ENCODE data around the gene FADS1. TPM values are rescaled to one million over a fixed set of nuclear protein-coding genes. Genes with fewer than 3 reads are reported as not detected.

The FADS1 gene
- total RNA-seq, 1 donor from 2014 or later = 94.7 TPM

DNA sequence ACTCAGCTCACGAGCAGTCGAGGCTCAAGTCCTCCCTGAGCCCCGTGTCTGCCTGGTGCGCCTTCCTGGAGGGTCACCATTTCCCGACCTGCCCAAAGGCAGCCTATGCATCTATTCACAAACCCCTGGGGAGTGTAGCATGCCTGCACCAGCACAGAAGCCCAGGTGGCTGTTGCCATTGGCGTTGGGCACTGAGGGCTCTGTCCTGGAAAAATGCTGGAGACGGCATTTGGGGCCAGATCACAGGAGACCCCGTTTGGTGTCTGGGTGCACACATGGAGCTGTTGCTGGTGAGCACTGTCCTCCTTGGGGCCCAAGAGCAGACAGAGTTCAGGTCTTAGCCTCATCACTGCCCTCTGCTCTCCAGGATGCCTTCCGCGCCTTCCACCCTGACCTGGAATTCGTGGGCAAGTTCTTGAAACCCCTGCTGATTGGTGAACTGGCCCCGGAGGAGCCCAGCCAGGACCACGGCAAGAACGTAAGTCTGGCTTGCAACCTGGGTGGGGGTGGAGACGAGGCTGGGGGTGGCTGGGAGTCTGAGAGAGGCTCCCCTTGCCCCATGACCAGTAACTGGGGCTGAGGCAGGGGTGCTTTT, 20.7 kb upstream of the FADS1 start:
- Mint-ChIP-seq H3K27ac (peak overlapping the region; percentile 8), H3K36me3 (ENCODE audit: low read depth) (peaks cover 57% of the 10 kb centered on the region), H3K4me3 (no peak overlapping the region), H3K4me1 (peaks cover 46% of the 10 kb centered on the region), H3K27me3 (no peaks in the 10 kb centered on the region), H3K9me3 (no peaks in the 10 kb centered on the region)
- intact Hi-C loops (cut with micrococcal nuclease) = no loop called here
- DNase-seq = no peak

DNA sequence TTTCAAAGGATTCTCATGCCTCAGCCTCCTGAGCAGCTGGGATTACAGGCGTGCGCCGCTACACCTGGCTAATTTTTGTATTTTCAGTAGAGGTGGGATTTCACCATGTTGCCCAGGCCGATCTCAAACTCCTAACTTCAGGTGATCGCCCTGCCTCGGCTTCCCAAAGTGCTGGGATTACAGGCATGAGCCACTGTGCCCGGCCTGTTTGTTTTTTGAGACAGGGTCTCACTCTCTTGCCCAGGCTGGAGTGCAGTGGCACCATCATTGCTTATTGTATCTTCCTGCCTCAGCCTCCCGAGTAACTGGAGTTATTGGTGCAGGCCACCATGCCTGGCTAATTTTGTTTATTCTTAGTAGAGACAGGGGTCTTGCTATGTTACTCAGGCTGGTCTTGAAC, 19.4 kb upstream of the FADS1 start:
- intact Hi-C loops (cut with micrococcal nuclease) = no loop called here
- peaks cover 55% of the 10 kb centered on the region for H3K4me1 Mint-ChIP-seq
- peak overlapping the region; percentile 79 for H3K27ac Mint-ChIP-seq
- no peaks in the 10 kb centered on the region for H3K27me3 Mint-ChIP-seq
- no peaks in the 10 kb centered on the region for H3K9me3 Mint-ChIP-seq
- peak overlapping the region; percentile 21 for H3K4me3 Mint-ChIP-seq
- peaks cover 44% of the 10 kb centered on the region for H3K36me3 Mint-ChIP-seq (ENCODE audit: low read depth)
- DNase-seq = no peak

DNA sequence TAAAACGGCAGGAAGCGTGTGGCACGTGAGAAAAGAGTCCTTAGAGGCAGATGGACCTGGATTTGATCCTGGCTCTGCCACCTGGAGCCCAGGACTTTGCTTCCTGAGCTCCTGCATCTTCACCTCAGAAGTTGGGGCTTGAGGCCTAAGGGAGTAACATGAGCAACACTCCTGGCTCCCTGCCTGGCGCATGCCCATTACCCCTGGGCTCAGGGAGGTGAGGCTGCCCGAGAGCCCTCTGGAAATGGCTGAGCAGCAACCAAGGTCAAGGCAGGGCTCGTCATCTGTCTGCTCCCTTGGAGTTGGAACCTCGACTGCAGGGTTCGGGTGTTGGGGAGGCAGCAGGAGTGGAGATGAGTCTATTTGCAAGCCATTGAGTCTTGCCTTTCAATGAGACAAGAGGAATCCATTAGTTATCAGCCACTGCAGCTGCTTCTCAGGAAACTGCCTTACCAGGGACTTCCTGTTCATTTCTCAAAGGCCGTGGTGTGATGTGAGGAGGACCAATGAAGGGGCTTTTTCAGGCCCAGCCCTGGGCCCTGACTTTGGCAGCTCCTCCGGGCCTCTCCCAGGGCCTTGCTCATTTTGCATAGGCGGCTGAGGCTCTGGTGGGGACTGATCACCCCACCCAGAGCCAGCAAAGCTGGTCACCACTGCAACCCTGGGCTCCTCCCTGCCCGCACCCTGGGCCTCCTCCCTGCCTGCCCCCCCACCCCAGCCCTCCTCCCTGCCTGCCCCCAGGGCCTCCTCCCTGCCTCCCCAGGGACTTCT, 17.7 kb upstream of the FADS1 start:
- H3K36me3 Mint-ChIP-seq (ENCODE audit: low read depth) = peaks cover 38% of the 10 kb centered on the region

DNA sequence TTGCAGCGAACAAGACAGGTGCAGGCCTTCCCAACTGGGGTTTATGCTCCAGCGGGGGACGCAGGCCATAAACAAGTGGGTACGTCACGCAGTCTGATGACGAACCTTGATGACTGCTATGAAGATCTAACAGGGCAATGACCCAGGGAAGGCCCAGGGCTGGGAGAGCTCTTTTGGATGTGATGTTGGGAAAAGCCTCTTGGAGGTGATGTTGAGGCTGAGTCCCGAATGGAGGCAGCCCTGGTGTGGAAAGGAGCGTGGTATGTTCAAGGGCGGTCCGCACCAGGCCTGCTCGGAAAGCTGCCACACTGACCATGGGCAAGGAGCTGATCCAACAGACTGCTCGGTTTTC, 17.1 kb upstream of the FADS1 start:
- no peak for DNase-seq
- no peaks in the 10 kb centered on the region for H3K27me3 Mint-ChIP-seq
- peak overlapping the region; percentile 71 for H3K4me3 Mint-ChIP-seq
- intact Hi-C loops (cut with micrococcal nuclease) = loop anchor here (2.0 to 5.0 kb wide), 3 partner anchors 17 to 288 kb away; partner anchors contain the start of genes FADS1, FTH1 and INCENP
- peaks cover 59% of the 10 kb centered on the region for H3K4me1 Mint-ChIP-seq
- H3K9me3 Mint-ChIP-seq = no peaks in the 10 kb centered on the region
- peaks cover 36% of the 10 kb centered on the region for H3K36me3 Mint-ChIP-seq (ENCODE audit: low read depth)
- peak overlapping the region; percentile 93 for H3K27ac Mint-ChIP-seq

More for the DNA sequence above, 17.7 kb upstream of the FADS1 start:
- DNase-seq = peak; percentile 92
- Mint-ChIP-seq H3K27ac (peak overlapping the region; percentile 93), H3K4me3 (peak overlapping the region; percentile 71), H3K27me3 (no peaks in the 10 kb centered on the region), H3K4me1 (peaks cover 59% of the 10 kb centered on the region), H3K9me3 (no peaks in the 10 kb centered on the region)
- intact Hi-C loops (cut with micrococcal nuclease) = loop anchor here (1.0 to 5.0 kb wide), 4 partner anchors 7 to 288 kb away; partner anchors contain the start of genes FADS1, FTH1 and INCENP

DNA sequence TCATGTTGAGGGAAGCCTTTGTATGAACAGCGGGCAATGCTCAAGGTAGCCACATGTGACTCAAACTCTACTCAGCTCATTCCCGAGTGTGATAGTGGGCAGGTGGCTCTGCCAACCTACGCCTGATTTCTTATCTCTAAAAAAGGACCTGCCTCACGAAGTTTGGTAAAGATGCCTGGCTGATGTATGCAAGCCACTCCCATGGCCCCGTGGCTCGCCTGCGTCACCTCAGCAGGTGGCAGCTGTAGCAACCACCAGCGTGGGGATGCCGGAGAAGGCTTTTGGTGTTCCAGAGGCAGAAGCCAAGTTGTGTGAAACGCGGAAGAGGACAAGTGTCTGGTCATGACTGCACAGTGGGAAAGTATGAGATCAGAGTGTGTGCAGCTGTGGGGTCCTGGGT, 16.7 kb upstream of the FADS1 start:
- H3K27ac Mint-ChIP-seq = peak overlapping the region; percentile 93

DNA sequence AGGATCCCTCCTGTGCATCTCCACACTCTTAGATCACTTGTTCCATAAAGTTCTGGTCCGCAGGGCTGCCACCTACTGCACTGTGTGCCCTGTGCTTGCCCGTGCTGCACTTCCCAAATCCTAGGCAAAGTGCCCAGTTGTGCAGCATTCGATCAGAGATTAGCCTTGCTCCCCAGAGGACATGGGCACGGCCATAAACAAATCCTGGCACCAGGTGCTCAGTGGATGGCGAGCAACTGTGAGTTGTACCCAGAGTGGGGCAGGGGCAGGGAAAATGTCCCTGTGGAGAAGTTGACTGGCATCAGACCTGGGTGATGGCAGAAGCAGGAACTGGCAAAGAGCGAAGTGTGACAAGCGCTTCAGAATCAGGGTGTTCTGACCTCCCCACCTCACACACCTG, 16.0 kb upstream of the FADS1 start:
- Mint-ChIP-seq H3K27me3 (no peaks in the 10 kb centered on the region), H3K27ac (peak overlapping the region; percentile 93), H3K4me3 (peak overlapping the region; percentile 43), H3K4me1 (peaks cover 54% of the 10 kb centered on the region), H3K9me3 (no peaks in the 10 kb centered on the region), H3K36me3 (ENCODE audit: low read depth) (peaks cover 29% of the 10 kb centered on the region)
- no peak for DNase-seq
- intact Hi-C loops (cut with micrococcal nuclease) = loop anchor here (5.0 kb wide), 2 partner anchors 135 to 290 kb away; partner anchors contain the start of genes FTH1 and INCENP

More for the DNA sequence above, 16.7 kb upstream of the FADS1 start:
- no peaks in the 10 kb centered on the region for H3K9me3 Mint-ChIP-seq
- no peaks in the 10 kb centered on the region for H3K27me3 Mint-ChIP-seq
- intact Hi-C loops (cut with micrococcal nuclease) = loop anchor here (5.0 kb wide), 2 partner anchors 134 to 289 kb away; partner anchors contain the start of genes FTH1 and INCENP
- H3K36me3 Mint-ChIP-seq (ENCODE audit: low read depth) = peaks cover 33% of the 10 kb centered on the region
- peaks cover 55% of the 10 kb centered on the region for H3K4me1 Mint-ChIP-seq
- peak; percentile 79 for DNase-seq
- H3K4me3 Mint-ChIP-seq = peak overlapping the region; percentile 71

DNA sequence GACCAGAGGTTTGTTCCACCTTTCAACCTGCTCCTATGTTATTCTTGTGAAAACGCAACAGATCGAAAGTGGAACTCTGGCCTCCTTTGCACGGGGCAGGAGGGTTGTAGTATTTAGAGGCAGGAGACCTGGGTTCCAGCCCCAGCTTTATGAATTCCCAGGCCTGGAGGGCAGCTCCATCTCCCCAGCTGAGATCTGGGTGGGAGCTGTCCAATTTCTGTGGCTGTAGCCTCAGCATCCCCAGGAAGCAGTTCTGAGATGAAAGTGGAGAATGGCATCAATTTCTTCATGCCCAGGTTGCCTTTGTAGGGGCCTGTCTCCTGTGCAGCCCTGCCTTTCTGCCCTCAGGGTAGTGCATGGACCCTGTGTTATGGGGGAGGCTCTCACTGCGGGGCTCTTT, 15.4 kb upstream of the FADS1 start:
- DNase-seq = no peak
- intact Hi-C loops (cut with micrococcal nuclease) = loop anchor here (5.0 kb wide), 2 partner anchors 135 to 290 kb away; partner anchors contain the start of genes FTH1 and INCENP
- Mint-ChIP-seq H3K27me3 (no peaks in the 10 kb centered on the region), H3K9me3 (no peaks in the 10 kb centered on the region), H3K27ac (peak overlapping the region; percentile 93), H3K36me3 (ENCODE audit: low read depth) (peaks cover 26% of the 10 kb centered on the region), H3K4me3 (peak overlapping the region; percentile 92), H3K4me1 (peaks cover 55% of the 10 kb centered on the region)

DNA sequence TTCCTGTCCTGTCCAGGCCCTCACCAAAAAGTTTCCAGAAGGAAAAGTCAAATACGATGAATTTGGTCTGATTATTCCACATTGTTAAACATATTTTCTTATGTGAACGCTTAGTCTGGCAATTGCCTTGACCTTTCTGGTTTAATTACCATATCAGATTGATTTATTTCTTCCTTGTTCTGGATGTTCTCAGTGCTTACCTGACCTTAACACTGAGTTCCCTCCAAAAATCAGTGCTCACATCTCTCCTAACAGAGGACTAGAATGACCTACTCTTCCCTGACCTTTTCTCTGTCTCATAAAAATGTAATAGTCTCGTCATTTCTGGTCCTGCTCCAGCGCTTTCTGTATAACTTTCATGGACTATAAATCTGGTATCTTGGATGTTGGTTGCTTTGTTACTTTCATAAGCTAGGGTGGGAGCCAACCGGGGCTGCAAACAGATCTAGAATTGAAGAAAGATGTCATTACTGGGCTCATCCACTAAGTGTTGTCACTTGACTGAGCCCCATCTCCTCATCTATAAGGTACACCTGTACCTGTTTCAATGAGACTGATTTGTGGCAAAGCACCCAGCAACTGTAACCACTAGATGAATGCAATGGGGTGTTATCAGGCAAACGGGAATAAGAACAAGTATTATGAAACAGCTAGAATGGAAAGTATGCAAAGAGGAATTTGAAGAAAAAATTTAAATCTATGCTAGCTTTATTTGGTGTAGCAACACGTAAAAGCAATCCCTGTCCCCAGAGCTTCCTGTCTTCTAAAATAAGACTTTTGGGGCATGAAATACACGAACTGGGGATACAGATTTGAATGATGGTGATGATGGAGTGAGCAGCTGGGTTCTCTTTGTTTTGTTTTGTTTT, 13.7 kb upstream of the FADS1 start:
- H3K36me3 Mint-ChIP-seq (ENCODE audit: low read depth) = peaks cover 27% of the 10 kb centered on the region
- no peaks in the 10 kb centered on the region for H3K27me3 Mint-ChIP-seq
- peak overlapping the region; percentile 78 for H3K27ac Mint-ChIP-seq
- H3K4me1 Mint-ChIP-seq = peaks cover 61% of the 10 kb centered on the region
- intact Hi-C loops (cut with micrococcal nuclease) = loop anchor here (5.0 kb wide), 2 partner anchors 137 to 292 kb away; partner anchors contain the start of genes FTH1 and INCENP
- DNase-seq = no peak
- peak overlapping the region; percentile 92 for H3K4me3 Mint-ChIP-seq
- no peaks in the 10 kb centered on the region for H3K9me3 Mint-ChIP-seq

DNA sequence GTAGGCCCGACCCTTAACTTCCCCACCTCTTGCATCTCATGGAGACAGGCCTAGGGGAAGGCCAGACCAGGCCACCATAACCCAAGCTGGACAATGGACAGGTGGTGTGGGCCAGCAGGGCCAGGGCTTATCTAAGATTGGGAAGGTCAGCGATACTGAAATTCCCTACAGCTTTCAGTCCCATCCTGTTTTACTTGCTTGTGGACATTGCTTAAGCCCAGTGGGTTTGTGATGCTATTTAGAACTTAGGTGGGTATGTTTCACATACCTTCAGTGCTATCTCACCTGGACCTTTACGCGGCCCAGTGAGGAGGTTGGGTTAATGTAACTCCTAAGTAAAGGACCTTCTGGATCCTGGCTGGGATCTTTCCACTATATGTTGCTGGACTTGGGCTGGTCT, 13.0 kb upstream of the FADS1 start:
- Mint-ChIP-seq H3K27me3 (no peaks in the 10 kb centered on the region), H3K4me1 (peaks cover 58% of the 10 kb centered on the region), H3K36me3 (ENCODE audit: low read depth) (peaks cover 27% of the 10 kb centered on the region), H3K4me3 (peak overlapping the region; percentile 92), H3K27ac (no peak overlapping the region), H3K9me3 (no peaks in the 10 kb centered on the region)
- intact Hi-C loops (cut with micrococcal nuclease) = loop anchor here (5.0 to 10.0 kb wide), 4 partner anchors 137 to 725 kb away; partner anchors contain the start of genes FTH1, INCENP and SDHAF2
- no peak for DNase-seq

DNA sequence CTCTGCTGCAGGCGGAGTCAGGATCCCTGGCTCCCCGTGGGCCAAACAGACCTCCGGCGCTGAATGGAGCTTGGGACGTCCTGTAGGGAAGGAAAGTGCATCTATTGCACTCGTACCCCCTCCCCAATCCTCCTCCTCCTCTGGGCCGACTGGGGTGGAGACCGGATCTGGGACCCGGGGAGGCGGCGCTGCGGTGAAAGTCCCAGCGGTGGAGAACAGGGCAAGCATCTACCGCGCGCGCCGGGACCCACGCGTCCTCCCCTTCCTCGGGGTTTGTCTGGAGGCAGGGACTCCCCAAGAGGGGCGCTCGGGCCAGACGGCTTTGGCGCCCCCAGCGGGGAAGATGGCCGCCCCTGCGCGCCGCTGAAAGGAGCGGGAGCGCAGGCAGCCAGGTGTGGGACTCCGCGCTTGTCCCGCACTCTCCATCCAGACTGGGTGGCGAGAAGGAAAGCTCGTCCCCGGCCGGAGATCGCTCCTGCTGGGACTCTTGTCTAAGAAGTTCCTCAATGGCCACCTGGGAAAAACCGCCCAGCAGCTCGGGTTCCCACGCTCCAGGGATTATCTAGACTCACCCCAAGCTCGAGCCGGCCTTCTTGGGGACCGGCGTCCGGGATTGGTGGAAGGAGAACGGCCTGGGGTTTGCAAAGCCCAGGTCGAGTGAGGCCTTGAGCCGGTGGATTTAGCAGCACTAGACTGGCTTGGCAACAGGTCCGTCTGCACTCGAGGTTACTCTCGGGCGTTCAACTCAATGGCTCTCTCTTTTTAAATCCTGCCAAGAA, 12.0 kb upstream of the FADS1 start:
- H3K27me3 Mint-ChIP-seq = no peaks in the 10 kb centered on the region
- H3K4me3 Mint-ChIP-seq = peak overlapping the region; percentile 92
- H3K27ac Mint-ChIP-seq = peak overlapping the region; percentile 95
- no peaks in the 10 kb centered on the region for H3K9me3 Mint-ChIP-seq
- peaks cover 55% of the 10 kb centered on the region for H3K4me1 Mint-ChIP-seq
- peak; percentile 90 for DNase-seq
- intact Hi-C loops (cut with micrococcal nuclease) = loop anchor here (1.0 to 10.0 kb wide), 3 partner anchors 37 to 726 kb away; partner anchors contain the start of genes FEN1, SDHAF2 and TMEM258
- peaks cover 25% of the 10 kb centered on the region for H3K36me3 Mint-ChIP-seq (ENCODE audit: low read depth)

DNA sequence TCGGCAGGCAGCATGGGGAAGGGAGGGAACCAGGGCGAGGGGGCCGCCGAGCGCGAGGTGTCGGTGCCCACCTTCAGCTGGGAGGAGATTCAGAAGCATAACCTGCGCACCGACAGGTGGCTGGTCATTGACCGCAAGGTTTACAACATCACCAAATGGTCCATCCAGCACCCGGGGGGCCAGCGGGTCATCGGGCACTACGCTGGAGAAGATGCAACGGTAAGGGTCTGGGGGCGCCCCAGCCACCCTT, 11.5 kb upstream of the FADS1 start:
- Mint-ChIP-seq H3K27me3 (no peaks in the 10 kb centered on the region), H3K4me3 (peak overlapping the region; percentile 92), H3K36me3 (ENCODE audit: low read depth) (peaks cover 22% of the 10 kb centered on the region), H3K4me1 (peaks cover 49% of the 10 kb centered on the region), H3K9me3 (no peaks in the 10 kb centered on the region), H3K27ac (peak overlapping the region; percentile 95)
- intact Hi-C loops (cut with micrococcal nuclease) = loop anchor here (1.0 to 10.0 kb wide), 3 partner anchors 36 to 726 kb away; partner anchors contain the start of genes FEN1, SDHAF2 and TMEM258
- DNase-seq = no peak

DNA sequence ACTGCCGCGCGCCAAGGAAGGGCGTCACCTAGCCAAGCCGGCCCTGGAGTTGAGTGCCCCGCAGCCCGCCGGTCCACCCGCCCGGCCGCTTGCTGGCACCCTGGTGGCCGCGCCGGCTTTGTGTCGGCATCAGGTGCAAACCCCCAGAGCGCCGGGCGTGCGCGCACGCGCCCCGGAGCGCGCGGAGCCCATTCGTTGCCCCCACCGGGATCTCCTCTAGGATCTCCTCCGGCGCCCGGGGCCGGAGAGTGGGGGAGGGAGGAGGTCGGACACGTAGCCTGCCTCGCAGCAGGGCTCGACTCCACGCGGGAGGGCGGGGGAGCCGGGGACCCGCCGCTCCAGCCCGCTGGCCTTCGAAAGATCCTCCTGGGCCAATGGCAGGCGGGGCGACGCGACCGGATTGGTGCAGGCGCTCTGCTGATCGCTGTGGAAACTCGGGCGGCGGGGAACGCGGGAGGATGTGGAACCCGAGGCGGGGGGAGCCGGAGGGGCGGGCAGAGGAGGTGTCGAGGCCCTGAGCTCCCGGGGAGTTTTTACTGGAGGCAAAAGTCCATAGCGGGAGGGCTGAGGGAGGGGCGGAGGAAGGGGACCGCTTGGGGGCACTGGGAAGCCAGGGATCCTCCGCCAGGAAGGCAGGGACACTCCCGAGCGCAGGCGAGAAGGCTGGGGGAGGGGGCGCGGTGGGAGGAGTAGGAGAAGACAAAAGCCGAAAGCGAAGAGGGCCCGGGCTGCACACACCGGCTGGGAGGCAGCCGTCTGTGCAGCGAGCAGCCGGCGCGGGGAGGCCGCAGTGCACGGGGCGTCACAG, 11.0 kb upstream of the FADS1 start, which contains the start of gene FADS2:
Gene FADS2 (plus strand): TSS at position 730 of the 808 bp plus-strand sequence. CDS start 91 bp downstream, outside the sequence.
- Mint-ChIP-seq H3K27ac (peak within 1 kb of the TSS; percentile 95), H3K27me3 (no peaks in the 10 kb centered on the region), H3K9me3 (no peaks in the 10 kb centered on the region), H3K36me3 (ENCODE audit: low read depth) (peaks cover 23% of the 10 kb centered on the region), H3K4me3 (peak within 1 kb of the TSS; percentile 92), H3K4me1 (peaks cover 44% of the 10 kb centered on the region)
- intact Hi-C loops (cut with micrococcal nuclease) = loop anchor here (1.0 to 10.0 kb wide), 5 partner anchors 8 to 727 kb away; partner anchors contain the start of genes FADS1, FEN1, SDHAF2 and TMEM258
- DNase-seq = peak; percentile 98
